HG03457 (cell line): ENCODE measurements around the gene TTC36.
"Not testable (repeated sequence)": the region's sequence is repeated elsewhere in the genome, so short reads cannot be mapped to it uniquely, and the experiment has no call there.

Experiments used
- ATAC-seq: cut with Tn5 transposase; IDR thresholded peaks from one replicate; pipeline ENCODE4 v1.9.1; 2021; ENCODE audit warnings: moderate number of reproducible peaks; ENCODE audit not compliant: unreplicated experiment

TTC36 gene

GRCh38 chr11:118527109-118527508 is at the start of gene TTC36:
TSS of gene TTC36 (plus strand) at chr11:118527474. CDS start at chr11:118527495, 21 bp downstream.
- ATAC-seq = no peak

- ATAC-seq = not testable (repeated sequence)
Measured at GRCh38 chr11:118481238-118481637, 46.0 kb upstream of the TTC36 start.

- no peak for ATAC-seq
Measured at GRCh38 chr11:118484405-118484804, 42.9 kb upstream of the TTC36 start.

GRCh38 chr11:118485273-118485672 is 42.0 kb upstream of the TTC36 start:
- no peak for ATAC-seq

- no peak for ATAC-seq
Measured at GRCh38 chr11:118488480-118489109, 38.7 kb upstream of the TTC36 start.

- ATAC-seq = no peak
Measured at GRCh38 chr11:118491041-118491440, 36.2 kb upstream of the TTC36 start.

- no peak for ATAC-seq
Measured at GRCh38 chr11:118497831-118498230, 29.4 kb upstream of the TTC36 start.

GRCh38 chr11:118503216-118503615 is 24.1 kb upstream of the TTC36 start:
- no peak for ATAC-seq

GRCh38 chr11:118511601-118512000 is 15.7 kb upstream of the TTC36 start:
- ATAC-seq = no peak

GRCh38 chr11:118514103-118514502 is 13.2 kb upstream of the TTC36 start:
- no peak for ATAC-seq

GRCh38 chr11:118519549-118519948 is 7.7 kb upstream of the TTC36 start:
- ATAC-seq = no peak

- no peak for ATAC-seq
Measured at GRCh38 chr11:118521892-118522311, 5.4 kb upstream of the TTC36 start.

- ATAC-seq = no peak
Measured at GRCh38 chr11:118522571-118523072, 4.7 kb upstream of the TTC36 start.

GRCh38 chr11:118524356-118524755 is 2.9 kb upstream of the TTC36 start:
- no peak for ATAC-seq

GRCh38 chr11:118524757-118525470 is 2.4 kb upstream of the TTC36 start:
- no peak for ATAC-seq

- ATAC-seq = no peak
Measured at GRCh38 chr11:118526688-118527087, 586 bp upstream of the TTC36 start.

GRCh38 chr11:118528511-118528910 is 1.2 kb downstream of the TTC36 start:
- ATAC-seq = no peak

- no peak for ATAC-seq
Measured at GRCh38 chr11:118529584-118530175, 2.4 kb downstream of the TTC36 start.

- no peak for ATAC-seq
Measured at GRCh38 chr11:118530180-118530682, 3.0 kb downstream of the TTC36 start.

GRCh38 chr11:118530683-118531596 is 3.7 kb downstream of the TTC36 start, which contains the start of gene TMEM25:
TSS of gene TMEM25 (plus strand) at chr11:118531192. CDS start at chr11:118531802, 610 bp downstream.
- ATAC-seq = no peak
